NT2/D1 (cell line): ENCODE measurements around the gene OBSCN.

ENCODE experiments used
- SUZ12 ChIP-seq: IDR thresholded peaks from 2 replicates; pipeline ENCODE4 v1.6.1; 2011; ENCODE audit not compliant: insufficient read length, insufficient read depth; ENCODE audit errors: extremely low read depth
- YY1 ChIP-seq: IDR thresholded peaks from 2 replicates; pipeline ENCODE4 v1.6.1; 2011; ENCODE audit not compliant: insufficient read length, insufficient read depth

- TF ChIP-seq YY1: no peak
- no peak for TF ChIP-seq SUZ12
Measured at GRCh38 chr1:228416217-228416933, 208.5 kb downstream of the OBSCN start, which contains the start of gene TRIM17.
